Activated CD8-positive, alpha-beta memory T cell treated with anti-CD3 and anti-CD28 coated beads, Interleukin-2, amount 50 U/mL, for 24 hours (primary cell): ENCODE results near the gene EVI5.

Experiments used
- DNase-seq: peaks from one replicate; pipeline ENCODE4 v3.0.0-alpha.2; 2020; ENCODE audit errors: extremely low read depth

Gene EVI5

DNA sequence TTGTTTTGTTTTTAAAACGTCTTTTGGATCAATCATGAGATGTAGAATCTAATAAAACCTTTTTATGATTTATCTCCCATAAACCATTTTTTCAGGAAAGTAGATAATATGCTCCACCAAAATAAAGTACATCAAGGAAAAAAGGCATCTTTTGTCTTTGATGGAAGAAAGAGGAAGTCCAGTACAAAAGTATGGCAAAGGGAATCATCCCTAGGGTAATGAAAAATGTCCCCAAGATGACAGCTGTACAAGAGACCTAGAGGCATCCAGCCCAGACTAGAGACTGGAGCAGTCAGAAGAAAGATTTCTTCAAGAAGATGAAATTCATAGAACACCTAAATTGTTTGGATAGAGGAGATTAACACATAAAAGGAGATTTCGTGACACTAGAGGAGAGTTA lies 265.9 kb downstream of the EVI5 start:
- no peak for DNase-seq

DNA sequence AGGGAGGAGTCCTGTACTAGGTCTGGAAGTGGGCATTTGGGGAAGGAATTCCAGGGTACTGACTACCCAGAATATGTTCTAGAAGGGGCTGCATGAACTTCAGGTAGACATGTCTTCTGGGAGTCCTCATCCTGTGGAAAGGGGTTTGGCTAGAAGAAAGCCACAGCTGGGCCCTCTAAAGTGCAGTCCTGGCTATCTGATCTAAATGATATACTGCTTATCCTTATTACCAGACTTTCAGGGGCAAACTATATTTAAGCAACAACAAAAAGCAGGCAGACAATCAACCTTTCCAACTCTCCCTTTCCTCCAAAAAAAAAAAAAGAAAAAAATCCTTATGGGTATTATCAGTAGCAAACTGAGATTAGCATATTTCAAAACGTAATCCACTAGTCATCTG lies 268.3 kb downstream of the EVI5 start:
- DNase-seq = no peak

- DNase-seq = no peak
Observed at GRCh38 chr1:92515796-92516201, 269.1 kb downstream of the EVI5 start.

DNA sequence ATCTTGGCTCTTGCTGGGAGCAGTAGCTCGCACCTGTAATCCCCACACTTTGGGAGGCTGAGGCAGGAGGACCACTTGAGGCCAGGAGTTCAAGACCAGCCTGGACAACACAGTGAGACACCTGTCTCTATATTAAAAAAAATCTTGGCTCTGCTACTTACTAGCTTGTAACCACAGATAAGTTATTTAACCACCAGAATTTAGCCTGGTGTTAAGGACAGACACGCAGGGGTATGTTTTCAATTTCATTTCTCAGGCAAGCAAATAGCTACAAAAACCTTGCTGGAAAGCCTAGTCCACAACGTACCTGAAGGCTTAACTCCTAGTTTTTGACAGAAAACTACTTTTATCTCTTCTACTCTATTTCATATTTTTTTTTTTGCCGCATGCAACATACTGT lies 273.4 kb downstream of the EVI5 start:
- DNase-seq = no peak

- no peak for DNase-seq
Observed at GRCh38 chr1:92509619-92510018, 275.3 kb downstream of the EVI5 start.

GRCh38 chr1:92505015-92505692 lies 279.8 kb downstream of the EVI5 start:
- no peak for DNase-seq

GRCh38 chr1:92504291-92505014 lies 280.5 kb downstream of the EVI5 start:
- no peak for DNase-seq

DNA sequence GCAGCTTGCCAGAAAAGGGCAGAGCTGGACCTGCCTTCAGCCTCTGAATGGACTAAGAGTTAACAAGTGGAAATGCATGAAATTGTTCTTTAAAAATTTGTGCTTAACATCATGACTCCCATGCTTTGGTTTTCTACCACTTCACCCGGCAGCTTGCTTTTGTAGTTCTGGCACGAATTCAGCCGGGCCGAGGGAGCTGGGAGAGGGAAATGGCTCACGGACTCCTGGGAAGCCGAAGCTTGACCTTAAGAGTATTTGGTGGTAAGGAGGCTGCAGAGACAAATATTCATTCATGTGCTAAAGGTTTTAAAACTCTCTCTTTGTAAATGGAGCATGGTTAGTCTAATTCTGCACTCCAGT lies 281.0 kb downstream of the EVI5 start:
- DNase-seq = no peak

- DNase-seq = no peak
Observed at GRCh38 chr1:92503043-92503925, 281.6 kb downstream of the EVI5 start.

GRCh38 chr1:92502247-92502646 lies 282.7 kb downstream of the EVI5 start:
- no peak for DNase-seq

GRCh38 chr1:92500552-92500951 lies 284.4 kb downstream of the EVI5 start:
- DNase-seq = no peak

DNA sequence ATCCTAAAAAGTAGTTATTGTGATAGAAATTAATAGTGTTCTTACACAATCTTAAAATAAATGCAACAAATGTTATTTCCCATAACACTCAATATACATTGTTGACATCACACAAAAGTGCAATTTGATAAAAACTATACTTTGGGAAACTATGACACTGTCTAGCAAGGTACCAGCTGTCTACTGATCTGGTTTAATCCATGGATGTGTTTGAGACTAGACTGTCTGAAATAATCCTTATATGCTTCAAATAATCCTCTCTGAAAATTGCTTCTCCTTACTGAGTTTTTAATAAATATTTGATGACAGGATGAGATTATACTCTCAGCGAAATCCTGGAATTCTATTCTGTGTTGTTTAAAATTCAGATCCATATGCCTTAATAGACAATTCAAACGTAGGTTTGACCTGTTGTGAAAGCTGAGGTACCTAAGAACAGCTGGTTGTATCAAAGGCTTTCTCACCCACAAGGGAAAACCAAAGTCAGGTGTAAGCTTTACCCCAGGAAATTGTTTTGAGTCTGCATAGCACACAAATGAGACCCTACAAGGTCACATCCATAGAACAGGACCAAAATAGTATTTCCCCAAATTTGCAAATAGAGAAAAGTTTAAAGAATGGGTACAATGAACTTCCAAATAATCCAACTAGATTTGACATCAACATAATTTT lies 289.4 kb downstream of the EVI5 start:
- no peak for DNase-seq

- no peak for DNase-seq
Observed at GRCh38 chr1:92494485-92495141, 290.3 kb downstream of the EVI5 start.

- DNase-seq = no peak
Observed at GRCh38 chr1:92493139-92493538, 291.8 kb downstream of the EVI5 start.

- no peak for DNase-seq
Observed at GRCh38 chr1:92488832-92489231, 296.1 kb downstream of the EVI5 start.

DNA sequence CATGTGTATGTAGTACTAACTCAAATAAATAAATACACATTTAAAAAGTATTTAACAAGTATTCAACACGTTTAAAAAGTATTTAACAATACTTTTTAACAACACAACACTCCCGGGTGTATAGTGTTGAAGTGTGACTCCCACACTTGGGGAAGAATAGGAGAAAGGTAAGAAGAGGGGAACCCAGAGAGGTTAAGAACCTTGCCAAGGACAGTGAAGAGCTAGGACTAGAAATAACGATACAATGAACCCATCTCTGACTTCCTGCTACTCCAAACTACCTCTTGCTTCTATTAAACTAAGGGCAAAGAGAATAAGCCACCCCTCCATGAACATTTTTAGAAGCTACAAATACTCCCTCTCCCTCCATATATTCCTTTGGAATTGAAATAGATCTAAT lies 296.5 kb downstream of the EVI5 start:
- DNase-seq = no peak

- no peak for DNase-seq
Observed at GRCh38 chr1:92487078-92487605, 297.8 kb downstream of the EVI5 start.

DNA sequence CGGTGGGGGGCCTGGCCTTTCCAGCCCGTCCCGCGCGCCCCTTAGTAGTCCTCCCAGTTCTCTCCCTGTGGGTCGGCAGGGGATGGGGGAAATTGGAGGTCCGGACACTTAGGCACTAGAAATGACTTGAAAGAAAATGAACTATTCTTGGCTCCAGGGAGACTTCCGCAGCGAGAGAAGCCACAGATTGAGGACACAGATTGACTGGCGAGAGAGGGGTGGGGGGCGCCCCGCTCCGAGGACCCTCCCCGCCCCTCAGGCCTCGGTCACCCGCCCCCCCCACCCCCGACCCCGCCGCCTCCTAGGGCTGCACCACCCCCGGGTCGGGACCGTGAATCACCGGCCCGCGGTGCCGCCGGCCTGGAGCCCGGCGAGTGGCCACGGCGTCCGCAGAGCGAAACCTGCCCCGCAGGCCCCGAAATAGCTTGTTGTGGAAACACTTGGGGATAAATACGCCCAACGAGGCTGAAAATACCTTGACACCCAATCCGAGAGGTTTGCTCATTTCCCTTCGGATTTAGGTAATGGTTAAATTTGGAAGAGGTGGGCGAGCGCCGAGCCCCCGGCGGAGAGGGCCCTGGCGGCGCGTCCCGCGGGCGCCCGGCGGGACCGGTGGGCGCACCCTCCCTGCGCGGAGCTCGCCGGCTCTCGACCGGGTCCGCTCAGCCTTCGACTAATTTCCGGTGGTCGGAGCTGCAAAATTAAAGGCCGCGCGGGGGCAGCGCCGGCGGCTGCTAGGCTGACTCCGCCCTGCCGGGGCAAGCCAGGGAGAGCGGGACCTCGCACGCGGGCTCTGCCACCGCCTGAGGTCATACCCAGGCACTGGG lies 298.4 kb downstream of the EVI5 start, which contains the start of gene GFI1:
TSS of gene GFI1 (minus strand) at position 675 of the 827 bp plus-strand sequence. CDS start 3,438 bp downstream, outside the sequence.
- peak; percentile 51 for DNase-seq

- DNase-seq = peak; percentile 66
Observed at GRCh38 chr1:92485381-92486250, 299.3 kb downstream of the EVI5 start.
